ENCODE data around the gene ANO7. TPM values are rescaled to one million over a fixed set of nuclear protein-coding genes. Genes with fewer than 3 reads are reported as not detected.
"Not testable (repeated sequence)": the region's sequence is repeated elsewhere in the genome, so short reads cannot be mapped to it uniquely, and the experiment has no call there.

ANO7 gene
- total RNA-seq, 1 donor from 2014 or later = 1.1 TPM

DNA sequence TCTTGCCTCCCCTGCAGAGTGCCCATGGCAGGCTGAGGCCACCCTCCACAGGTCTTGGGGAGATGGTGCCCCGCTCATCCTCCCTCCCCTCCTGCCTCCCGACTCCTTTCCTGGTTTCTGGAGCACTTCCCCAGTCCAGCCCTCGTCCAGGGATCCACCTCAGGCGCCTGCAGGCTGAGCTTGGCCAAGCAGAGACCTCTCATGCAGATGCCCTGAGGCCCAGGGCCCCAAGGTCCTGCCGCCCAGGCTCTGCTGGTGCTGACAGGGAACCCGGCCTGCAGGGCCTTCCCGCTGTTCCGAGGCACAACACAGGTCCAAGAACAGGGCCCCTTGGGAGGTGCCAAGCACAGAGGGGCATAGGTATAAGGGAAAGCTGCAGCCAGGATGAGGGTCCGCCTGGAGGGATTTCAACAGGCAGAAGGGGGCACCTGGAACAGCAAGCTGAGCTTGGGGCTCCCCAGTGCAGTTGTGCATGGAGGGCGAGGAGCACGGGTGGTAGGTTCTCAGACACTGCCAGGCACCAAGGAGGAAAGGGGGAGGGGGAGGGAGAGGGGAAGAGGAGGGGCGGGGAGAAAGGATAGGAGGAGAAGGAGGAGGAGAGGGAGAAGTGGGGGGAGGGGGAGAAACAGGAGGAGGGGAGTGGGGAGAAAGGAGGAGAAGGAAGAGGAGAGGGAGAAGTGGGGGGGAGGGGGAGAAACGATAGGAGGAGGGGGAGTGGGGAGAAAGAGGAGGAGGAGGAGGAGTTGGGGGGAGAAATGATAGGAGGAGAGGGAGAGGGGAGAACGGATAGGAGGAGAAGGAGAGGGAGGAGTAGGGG is 1.2 kb upstream of the ANO7 start:
- intact Hi-C loops (cut with micrococcal nuclease) = no loop called here
- no peak for ATAC-seq

DNA sequence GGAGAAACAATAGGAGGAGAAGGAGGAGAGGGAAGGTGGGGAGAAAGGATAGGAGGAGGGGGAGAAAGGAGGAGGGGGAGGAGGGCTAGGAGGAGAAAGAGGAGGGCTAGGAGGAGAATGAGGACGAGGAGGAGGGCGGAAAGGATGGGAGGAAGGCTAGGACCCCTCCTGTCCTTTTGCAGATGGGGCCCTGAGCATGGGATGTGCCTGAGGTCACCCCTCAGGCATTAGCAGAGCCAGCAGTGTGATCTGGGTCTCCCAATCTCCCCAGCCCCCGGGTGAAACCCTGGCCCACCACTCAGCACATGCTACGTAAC is 601 bp upstream of the ANO7 start:
- DNase-seq (no peak), ATAC-seq (no peak)
- intact Hi-C loops (cut with micrococcal nuclease) = no loop called here

More for the DNA sequence above, 1.2 kb upstream of the ANO7 start:
- DNase-seq = no peak

DNA sequence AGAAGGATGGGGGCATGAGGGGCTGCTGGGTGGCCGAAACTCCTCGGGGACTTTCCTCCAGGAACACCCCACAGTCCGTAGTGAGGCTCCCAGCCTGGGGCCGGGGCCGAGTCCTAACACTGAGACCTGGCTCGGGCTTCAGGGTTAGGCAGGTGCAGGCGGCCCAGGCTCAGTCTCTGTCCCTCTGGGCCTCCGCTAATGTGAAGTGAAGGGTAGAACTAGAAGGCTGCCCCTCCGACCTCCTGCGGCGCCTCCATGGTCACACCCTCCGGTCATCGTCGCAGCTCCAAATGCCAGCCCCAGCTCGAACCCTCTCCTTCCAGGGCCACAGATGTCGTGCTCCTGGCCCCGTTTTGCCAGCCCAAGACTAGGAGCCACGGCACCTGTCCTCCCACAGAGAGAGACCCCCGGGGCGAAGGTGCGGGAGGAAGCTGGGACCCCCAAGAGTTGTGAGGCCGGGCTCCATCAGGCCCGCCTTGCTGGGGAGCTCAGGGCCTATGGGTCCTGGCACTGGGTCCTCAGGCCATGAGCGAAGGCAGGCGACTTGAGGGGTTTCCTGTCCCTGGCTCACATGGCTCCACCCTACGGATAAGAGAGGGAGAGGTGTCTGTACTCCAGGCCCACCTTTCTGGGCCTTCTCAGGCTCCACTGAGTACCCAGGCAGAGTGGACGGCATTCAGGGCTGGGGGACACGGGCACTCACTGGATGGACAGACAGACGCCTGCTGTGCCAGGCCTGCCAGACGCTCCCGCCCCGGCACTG is 797 bp downstream of the ANO7 start:
- DNase-seq (no peak), ATAC-seq (no peak)
- intact Hi-C loops (cut with micrococcal nuclease) = no loop called here

DNA sequence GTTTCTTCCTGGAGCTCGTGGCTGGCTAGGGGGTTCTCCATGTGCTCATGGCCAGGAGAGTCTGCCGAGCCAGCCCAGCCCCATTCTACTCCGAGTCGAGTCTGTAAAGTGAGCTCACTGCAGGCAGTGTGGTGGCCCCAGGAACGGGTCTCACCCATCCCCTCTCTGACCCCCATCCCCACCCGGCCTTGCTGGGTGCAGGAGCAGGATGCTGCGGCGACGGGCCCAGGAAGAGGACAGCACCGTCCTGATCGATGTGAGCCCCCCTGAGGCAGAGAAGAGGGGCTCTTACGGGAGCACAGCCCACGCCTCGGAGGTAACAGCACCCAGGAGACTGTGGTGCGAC is 1.4 kb downstream of the ANO7 start:
- intact Hi-C loops (cut with micrococcal nuclease) = no loop called here
- no peak for ATAC-seq
- no peak for DNase-seq

DNA sequence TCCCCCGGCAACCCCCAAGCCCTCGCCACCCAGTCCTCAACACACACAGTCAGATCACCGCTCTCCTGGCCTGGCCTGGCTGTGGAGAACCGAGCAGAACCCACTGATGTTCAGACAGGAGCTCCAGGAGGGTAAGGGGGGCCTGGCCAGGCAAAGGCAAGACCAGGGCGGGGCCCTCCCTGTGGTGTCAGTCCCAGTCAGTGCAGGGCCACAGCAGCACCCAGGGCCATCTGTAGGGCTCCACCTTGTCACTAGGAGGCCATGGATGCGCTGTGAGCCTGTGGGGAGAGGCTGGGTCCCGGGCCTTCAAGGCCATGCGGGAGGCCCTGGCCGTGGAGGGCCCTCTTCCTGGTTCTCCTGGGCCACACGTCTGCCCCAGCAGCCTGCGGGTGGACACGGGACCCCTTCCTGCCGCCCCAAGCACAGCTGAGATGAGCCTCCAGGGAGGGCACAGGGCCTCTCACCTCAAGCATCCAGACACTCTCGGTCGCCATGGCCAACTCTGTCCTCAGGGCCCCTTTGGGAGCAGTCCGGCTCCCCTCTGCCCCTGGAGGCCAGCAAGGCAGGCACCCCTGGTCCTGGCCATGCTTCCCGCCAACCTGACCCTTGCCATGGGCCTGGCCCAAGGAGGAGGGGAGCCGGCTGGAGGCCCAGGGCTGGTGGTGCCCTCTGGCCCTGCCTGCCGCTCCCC is 2.0 kb downstream of the ANO7 start:
- no peak for DNase-seq
- intact Hi-C loops (cut with micrococcal nuclease) = no loop called here
- no peak for ATAC-seq

DNA sequence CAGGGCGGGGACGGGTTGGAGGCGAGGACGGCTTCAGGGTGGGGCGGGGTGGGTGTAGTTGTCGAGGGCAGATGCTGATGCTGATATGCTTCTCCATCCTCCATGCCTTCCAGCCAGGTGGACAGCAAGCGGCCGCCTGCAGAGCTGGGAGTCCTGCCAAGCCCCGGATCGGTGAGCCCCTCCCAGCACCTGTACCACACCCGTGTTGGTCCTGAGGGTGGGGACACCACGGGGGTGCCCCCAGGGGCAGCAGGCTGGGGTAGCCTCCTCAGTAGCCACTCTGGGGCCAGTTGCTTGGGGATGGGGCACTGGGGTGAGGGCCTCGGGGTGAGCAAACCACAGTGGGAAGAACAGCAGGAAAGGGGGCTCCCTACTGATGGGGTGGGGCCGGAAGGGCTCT is 2.6 kb downstream of the ANO7 start:
- intact Hi-C loops (cut with micrococcal nuclease) = no loop called here
- no peak for ATAC-seq
- DNase-seq = no peak

DNA sequence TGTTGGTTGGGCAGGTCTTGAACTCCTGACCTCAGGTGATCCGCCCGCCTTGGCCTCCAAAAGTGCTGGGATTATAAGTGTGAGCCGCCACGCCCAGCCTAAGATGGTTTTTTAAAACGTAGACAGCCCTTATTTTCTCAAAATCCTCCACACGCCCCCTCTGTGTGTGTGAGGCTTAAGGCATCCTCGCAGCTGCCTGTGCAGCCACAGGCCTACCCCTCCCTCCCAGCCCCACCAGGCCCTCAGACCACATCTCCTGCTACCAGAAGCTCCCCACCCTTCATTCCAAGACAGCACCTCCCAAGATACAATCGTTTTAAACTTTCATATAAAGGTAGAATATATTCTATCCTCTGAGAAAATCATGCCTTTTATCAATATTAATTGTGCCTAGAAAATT is 4.8 kb downstream of the ANO7 start:
- DNase-seq = no peak

DNA sequence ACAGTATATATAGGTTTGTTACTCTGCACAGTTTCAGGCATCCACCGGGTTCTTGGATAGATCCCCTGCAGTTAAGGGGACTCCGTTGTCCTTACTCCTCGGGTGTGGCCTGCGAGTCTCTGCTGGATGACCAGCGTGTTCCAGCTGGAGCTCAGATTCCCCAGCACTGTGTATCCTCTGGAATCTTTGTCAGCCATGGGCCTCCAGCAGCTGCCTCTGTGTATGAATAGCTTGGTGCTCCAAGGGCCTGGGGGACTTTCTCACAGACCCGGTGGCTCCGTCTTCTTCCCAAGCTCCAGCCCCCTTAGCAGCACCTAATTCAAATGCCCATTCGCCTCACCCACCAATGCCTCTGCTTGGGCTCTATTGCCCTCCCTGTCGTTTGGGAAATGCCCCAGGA is 6.3 kb downstream of the ANO7 start:
- DNase-seq (no peak), ATAC-seq (no peak)
- intact Hi-C loops (cut with micrococcal nuclease) = no loop called here

More for the DNA sequence above, 4.8 kb downstream of the ANO7 start:
- no peak for ATAC-seq
- intact Hi-C loops (cut with micrococcal nuclease) = no loop called here

DNA sequence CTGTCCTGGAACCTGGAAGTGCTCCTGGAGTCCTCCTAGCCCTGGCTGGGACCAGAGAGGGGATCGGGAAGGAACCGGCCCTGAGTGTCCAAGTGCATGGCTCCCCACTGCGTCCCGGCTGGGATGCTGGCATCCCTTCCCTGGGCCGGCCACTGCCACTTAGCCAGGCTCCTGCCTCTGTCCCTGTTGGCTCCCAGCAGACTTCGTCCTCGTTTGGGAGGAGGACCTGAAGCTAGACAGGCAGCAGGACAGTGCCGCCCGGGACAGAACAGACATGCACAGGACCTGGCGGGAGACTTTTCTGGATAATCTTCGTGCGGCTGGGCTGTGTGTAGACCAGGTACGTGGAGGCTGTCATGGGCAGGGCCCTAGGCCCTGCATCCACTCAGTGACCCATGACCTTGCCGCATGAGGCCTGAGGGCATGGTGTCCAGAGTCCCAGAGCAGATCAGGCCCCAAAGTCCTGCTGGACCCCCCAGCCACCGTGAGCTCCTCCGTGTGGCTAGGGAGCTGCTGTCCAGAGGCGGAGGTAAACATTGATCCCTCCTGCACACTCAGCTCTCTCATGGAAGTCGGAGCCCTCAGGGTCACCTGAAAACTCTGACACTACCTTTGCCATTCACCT is 7.1 kb downstream of the ANO7 start:
- DNase-seq (no peak), ATAC-seq (no peak)
- intact Hi-C loops (cut with micrococcal nuclease) = no loop called here

DNA sequence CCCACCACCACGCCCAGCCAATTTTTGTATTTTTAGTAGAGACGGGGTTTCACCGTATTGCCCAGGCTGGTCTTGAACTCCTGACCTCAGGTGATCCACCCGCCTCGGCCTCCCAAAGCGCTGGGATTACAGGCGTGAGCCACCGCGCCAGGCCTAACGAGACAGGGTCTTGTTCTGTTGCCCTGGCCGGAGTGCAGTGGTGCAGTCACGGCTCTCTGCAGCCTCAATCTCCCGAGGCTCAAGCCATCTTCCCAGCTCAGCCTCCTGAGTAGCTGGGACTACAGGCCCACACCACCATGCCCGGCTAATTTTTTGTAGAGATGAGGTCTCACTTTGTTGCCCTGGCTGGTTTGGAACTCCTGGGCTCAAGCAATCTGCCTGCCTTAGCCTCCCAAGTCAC is 8.8 kb downstream of the ANO7 start:
- intact Hi-C loops (cut with micrococcal nuclease); ATAC-seq; DNase-seq: not testable (repeated sequence)

DNA sequence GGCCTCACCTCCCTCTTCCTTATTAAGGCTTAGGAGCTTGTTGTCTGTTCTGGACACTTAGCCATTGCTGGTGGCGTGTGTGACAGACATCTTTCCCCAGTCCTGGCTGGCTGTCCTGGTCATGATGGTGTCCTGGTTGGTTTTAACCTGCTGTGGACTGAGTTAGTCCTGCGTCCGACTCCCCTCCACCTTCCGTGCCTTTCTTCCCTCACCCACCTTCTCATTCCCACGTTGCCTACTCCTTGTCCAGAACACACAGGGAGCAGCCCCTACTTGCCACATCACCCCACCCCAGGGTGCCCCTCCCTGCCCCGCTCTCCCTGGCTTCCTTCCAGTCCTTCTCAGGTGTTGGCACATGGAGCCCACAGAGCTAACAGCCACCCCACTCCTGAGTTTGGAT is 9.5 kb downstream of the ANO7 start:
- DNase-seq = no peak
- intact Hi-C loops (cut with micrococcal nuclease) = no loop called here
- no peak for ATAC-seq

DNA sequence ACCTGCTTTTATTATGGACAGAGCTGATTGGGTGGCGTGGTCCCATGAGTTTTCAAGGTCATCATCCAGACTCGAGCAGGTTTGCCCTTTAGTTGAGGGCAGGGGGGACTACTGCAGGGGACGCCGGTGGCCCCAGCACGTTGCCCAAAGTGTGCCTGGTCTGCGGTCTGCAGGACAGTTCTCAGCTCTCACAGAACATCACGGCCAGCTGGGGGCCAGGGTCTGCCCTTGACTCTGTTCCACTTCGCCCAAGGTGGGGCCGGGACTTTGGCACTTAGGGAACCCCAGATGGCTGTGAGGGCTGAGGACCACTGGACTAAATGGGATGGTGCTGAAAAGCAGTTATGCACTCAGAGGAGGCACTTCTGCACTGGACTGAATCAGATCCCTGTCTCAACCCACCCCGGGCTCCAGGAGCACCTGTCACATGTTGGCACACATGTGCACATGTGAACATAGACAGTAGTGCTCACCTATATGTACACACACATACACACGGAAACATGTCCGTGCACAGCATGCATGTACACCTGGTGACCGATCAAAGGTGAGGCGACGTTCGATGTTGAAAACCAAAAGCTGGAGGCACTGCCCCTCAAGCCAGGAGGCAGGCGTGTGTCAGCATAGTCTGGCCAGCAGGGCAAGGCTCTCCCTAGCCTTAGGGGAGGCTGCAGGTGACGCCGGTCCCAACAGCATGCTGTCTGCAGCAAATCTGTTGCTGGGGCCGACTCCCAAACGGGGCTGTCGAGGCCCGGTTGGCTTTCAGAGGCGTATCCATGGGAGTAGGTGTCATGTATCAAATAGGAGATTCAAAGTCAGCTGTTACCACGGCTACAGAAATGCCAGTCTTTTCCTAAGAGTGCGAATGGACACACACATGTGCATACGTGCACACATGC is 10.2 kb downstream of the ANO7 start:
- intact Hi-C loops (cut with micrococcal nuclease) = no loop called here
- no peak for DNase-seq
- no peak for ATAC-seq

DNA sequence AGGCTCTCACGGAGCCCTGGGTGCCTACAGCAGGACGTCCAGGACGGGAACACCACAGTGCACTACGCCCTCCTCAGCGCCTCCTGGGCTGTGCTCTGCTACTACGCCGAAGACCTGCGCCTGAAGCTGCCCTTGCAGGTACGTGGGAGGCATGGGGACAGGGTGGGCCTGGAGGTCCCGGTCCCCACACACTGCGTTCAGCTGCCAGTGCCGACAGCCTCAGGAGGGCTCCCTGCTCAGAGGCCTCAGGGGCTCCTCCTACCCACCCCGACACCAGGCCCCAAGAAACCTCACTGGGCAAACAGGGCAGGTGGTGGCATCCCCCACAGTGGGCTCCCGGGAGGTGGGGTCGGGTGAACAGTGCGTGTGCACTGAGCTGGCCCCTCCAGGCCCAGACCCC is 10.8 kb downstream of the ANO7 start:
- ATAC-seq (no peak), DNase-seq (no peak)
- intact Hi-C loops (cut with micrococcal nuclease) = no loop called here

DNA sequence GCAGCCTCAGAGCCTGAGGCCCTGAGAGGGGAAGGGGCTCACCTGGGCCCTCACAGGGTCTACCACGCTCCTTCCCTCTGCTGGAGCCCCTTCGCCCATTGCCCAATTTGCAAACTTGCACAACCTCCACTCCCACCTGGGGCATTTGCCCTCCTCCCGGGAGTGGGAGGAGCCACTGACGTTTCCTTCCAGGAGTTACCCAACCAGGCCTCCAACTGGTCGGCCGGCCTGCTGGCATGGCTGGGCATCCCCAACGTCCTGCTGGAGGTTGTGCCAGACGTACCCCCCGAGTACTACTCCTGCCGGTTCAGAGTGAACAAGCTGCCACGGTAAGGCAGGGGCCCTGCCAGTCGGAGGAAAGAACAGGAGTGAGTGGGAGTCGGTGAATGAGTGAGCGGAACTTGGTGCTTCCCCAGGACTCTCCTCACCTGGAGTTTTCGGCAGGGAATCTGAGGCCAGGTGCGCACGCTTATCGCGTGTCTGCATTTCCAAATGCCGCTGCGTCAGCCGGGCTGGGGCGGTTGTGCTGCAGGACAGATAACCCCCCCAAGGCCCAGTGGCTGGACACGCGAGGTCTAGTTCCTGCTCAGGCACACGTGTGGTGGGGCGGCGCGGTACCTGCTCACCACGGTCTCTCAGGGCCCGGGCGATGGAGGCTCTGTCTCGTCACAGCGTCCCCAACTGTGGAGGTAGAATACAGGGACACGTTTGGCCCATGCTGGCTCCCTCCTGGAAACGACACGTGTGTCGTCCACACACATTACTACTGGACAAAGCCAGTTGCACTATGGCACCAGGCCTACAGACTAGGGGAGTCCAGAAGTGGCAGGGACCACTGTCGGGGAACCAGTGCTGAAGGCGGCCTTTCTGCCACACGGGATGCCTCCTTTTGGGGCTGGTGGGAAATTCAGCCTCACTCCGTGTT is 11.7 kb downstream of the ANO7 start:
- DNase-seq (no peak), ATAC-seq (no peak)
- intact Hi-C loops (cut with micrococcal nuclease) = no loop called here

DNA sequence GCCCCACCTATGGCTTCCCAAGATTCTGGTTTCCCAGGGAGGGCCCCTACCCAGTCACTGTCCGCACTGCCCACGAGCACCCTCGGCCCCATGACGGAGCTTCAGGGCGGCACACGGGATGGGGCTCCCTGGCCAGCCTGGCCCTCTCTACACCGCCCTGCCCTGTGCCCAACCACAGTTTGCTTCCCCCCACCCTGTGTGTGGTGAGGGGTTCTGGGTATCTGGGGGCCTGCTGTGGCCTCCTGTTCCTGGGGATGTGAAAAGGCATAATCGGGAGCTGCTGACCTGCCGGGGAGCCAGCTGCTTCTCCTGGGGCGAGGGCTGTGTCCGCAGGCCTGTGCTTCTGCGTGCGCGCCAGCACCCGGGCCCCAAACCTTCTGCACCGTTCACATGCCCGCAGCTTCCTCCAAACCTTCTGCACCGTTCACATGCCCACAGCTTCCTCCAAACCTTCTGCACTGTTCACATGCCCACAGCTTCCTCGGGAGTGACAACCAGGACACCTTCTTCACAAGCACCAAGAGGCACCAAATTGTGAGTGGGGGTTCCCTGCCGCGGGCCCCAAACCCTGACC is 12.4 kb downstream of the ANO7 start:
- DNase-seq = no peak
- ATAC-seq = no peak
- intact Hi-C loops (cut with micrococcal nuclease) = no loop called here

DNA sequence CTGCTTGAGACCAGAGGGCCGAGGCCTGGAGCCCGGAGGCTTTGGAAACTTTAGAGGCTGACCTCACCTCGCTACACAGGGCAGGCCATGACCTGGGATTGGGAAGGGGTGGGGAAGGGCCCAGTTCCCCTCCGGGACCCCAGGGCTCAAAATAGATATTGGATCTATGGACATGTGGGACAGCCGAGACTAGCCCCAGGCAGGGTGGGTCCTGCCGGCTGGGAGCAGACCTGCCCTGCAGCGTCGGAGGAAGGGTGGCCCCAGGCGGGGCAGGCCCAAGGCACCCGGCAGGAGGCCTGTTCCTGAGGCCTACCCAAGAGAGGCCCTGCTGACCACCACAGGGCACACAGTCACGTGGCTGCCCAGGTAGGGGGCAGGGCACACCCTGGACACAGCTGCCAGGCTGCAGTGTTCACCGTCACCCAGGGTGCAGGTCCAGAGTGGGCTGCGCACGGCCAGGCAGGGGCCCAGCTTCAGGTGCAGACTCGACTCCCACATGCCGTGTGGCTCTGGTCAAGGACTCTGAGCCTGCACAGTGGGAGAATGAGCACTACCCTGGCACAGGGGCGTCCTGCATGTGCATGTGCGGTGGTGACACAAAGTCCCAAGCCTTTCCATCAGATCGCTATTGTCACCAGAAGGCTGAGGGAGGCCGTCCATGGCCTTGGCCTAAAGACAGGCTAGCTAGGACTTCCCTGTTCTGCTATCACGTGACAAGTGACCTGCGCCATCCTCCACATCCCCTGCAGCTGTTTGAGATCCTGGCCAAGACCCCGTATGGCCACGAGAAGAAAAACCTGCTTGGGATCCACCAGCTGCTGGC is 13.2 kb downstream of the ANO7 start:
- ATAC-seq (no peak), DNase-seq (no peak)
- intact Hi-C loops (cut with micrococcal nuclease) = no loop called here

DNA sequence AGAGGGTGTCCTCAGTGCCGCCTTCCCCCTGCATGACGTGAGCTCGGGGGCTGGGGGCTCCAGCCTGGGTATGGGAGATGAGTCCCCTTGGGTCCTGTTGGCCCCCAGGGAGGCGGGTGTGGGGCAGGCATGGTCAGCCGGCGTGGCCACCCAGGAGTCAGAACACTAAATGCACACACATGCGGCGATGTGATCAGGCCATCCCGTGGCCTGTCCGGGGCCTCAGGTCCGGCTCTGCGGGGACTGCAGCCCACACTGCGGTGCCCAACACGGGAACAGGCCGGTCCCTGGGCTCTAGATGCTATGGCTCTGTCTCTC is 13.8 kb downstream of the ANO7 start:
- ATAC-seq = no peak
- intact Hi-C loops (cut with micrococcal nuclease) = no loop called here
- no peak for DNase-seq
